ENCODE data around the gene PDF.
"Not testable (repeated sequence)": the region's sequence is repeated elsewhere in the genome, so short reads cannot be mapped to it uniquely, and the experiment has no call there.

PDF gene

DNA sequence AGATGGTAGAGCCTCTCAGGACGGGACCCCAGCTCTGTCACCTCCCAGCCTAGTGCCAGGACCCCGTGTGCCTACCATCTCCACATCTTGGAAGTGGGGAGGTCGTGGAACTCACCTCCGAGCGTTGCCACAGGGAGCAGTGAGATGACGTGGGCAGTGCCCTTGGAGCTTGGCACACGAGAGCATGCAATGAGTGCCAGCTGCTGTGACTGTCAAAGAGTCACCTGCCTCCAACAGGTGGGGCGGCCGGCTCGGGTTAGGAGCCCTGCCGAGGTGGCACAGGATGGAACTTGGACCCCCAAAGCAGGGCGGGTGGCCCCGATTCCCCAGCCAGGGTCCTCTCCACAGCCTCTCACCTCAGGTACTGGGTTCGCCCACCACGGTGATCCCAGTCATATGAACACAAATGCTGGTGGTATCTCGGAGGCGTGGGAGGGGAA is 13.8 kb downstream of the PDF start:
- no peak for DNase-seq (ENCODE audit: low spot score)

DNA sequence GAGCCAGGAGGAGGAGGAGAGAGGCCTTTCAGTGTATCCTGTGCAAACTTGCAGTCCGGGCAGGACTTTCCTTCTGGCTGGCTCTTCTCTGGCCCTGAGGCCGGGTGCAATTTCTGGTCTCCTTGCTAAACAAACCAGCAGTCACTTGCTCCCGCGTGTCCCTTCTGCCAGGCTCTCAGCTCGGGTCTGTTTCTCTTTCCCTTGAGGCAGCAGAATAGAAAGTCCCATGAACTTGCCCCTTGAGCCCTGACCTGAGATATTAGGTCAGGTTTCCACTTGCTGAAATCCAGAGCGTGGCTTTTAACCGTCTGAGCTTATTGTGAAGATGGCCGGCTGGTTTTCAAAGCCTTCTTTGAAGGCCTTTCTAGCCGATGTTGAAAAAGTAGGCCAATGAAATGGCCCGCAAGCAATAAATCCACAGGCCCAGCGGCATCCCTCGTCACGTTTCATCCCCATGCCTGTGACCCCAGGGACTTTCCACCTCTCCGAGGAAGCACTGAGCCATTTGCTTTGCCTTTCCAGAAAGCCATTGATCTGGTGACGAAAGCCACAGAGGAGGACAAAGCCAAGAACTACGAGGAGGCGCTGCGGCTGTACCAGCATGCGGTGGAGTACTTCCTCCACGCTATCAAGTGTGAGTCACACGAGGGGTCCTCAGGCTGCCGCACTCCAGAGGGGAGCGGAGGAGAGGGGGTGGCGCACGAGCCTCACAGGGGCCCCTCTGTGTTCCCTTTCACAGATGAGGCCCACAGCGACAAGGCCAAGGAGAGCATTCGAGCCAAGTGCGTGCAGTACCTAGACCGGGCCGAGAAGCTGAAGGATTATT is 14.7 kb downstream of the PDF start:
- DNase-seq (ENCODE audit: low spot score) = no peak

- no peak for DNase-seq (ENCODE audit: low spot score)
These were observed 15.9 kb downstream of the PDF start for GRCh38 chr16:69314534-69314933.

GRCh38 chr16:69313469-69313868 is 16.9 kb downstream of the PDF start:
- no peak for DNase-seq (ENCODE audit: low spot score)

DNA sequence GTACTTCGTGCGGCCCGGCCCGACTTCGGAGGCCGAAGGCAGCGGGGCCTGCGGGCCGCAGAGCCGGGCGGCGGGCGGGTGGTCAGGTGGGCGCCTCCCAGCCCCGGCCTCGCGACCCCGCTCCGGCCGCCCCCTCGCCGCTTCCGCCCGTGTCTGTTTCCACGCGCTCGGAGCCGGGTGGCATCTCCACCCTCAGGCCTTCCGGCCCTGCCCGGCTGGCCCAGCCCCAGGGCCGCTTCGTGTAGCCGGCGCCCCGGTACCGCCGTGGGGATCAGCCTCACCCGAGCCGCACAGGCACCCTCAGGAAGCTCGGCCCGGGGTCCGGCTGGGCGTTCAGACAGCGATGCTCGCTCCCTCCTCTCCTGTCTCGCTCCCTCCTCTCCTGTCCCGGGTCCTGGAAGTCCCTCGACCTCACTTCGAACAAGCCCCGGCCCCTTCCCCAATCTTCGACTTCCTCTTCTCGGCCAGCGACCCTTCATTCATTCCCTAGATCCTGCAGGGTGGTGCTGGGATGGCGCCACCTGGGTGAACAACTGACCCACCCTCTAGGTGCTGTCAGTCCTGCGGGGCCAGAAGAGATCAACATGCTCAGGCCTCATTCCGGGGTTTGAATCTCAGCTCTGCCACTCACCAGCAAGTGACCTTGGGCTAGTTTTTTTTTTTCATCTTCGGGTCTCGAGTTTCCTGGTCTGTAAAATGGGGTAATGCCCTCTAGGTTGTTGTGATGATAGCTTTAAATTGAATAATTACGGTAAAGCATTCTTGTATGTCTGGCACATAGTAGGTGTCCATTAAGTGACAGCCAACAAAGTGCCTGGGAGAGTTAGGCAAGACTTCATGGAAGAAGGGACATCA is 18.6 kb downstream of the PDF start:
- DNase-seq (ENCODE audit: low spot score) = no peak

GRCh38 chr16:69310653-69311532 is 19.5 kb downstream of the PDF start, which contains the start of gene VPS4A:
TSS of gene VPS4A (plus strand) at chr16:69311350. CDS start at chr16:69311512, 162 bp downstream.
- DNase-seq (ENCODE audit: low spot score) = peak; percentile 98

- no peak for DNase-seq (ENCODE audit: low spot score)
These were observed 21.1 kb downstream of the PDF start for GRCh38 chr16:69309316-69309715.

DNA sequence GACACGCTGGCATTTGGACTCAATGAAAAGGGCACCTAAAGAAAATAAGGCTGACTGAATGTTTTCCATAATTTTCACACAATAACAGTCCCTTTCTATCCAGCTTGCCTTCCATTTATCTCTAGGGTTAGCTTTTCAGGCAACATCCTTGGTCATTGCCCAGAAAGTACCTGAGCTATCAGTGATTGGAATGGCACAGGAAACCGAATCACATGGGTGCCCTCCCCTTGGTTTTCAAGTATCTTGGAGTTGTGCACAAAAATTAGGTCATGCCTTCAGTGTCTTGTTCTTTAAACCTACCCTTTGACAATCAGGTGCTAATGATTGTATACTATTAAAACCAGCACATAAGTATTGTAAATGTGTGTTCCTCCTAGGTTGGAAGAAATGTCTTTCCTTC is 22.5 kb downstream of the PDF start:
- no peak for DNase-seq (ENCODE audit: low spot score)

DNA sequence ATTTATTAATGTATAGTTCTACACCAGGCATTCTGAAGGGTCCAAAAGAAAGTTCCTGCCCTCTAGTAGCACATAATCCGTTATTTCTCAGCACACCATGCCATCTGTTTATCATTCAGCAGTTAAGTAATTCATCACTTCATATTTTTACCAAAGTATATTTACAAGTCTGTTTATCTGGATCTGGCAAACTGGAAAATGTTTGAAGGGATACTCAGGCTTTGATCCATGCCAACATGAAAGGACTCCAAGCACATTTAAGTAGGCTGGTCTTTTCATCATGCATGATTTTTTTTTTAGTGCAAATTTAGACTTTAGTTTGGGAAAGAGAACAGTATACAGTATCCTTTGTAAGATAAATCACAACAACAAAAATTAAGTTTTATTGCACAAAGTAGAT is 23.3 kb downstream of the PDF start:
- no peak for DNase-seq (ENCODE audit: low spot score)

DNA sequence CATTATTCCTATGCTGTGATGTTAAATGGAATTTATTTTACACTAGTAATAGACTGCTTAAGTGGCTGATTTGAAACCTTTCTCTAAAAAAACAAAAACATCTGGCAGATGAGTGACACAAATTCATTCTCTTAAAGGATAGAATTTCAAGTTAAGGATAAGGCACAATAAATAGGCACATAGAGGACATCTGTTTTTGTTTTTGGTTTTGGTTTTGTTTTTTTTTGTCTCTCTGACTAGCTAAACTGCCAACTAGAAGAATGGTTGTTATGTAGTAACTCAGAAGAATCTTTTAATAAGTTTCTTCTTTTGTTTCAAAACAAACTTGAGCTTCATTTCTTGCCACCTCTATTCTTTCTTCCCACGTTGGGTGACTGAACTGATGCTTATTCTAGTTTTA is 24.4 kb downstream of the PDF start:
- no peak for DNase-seq (ENCODE audit: low spot score)

DNA sequence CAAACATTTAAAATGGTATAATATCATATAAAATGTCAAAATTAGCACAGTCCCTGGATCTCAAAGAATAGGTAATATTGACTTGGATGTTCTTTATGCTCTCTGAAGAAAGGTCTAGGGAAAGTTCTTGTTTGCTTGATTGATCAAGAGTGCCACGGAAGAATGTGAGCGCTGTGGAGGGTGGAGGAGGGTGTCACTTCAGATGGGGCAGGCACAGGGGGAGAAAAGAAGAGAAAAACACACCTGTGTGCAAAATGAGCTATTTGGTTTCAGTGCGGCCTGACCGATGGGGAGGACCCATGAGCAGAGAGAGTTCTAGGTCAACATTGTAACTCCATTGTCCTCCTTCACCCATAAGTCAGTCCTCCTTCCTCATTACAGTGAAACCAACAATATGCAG is 28.1 kb downstream of the PDF start:
- no peak for DNase-seq (ENCODE audit: low spot score)

- no peak for DNase-seq (ENCODE audit: low spot score)
These were observed 28.5 kb downstream of the PDF start for GRCh38 chr16:69301861-69302260.

DNA sequence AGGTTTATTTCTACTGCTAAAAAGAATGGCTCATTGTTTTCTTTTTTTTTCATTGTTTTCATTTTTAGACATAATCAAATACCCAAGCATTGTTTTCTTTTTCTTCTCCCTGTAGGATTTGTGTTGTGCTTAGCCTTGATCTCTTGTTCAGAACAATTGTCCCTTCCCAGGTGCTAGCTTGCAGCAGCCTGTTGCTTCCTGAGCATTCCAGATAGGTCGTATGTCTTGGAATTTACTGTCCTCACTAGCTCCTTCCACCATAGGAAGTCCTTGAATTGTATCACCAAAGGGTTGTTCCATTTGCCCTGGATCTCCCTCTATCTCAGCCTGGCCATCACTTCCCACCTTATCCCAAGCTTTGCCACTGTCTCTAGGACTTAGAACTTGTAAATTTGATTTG is 29.2 kb downstream of the PDF start:
- DNase-seq (ENCODE audit: low spot score) = no peak

DNA sequence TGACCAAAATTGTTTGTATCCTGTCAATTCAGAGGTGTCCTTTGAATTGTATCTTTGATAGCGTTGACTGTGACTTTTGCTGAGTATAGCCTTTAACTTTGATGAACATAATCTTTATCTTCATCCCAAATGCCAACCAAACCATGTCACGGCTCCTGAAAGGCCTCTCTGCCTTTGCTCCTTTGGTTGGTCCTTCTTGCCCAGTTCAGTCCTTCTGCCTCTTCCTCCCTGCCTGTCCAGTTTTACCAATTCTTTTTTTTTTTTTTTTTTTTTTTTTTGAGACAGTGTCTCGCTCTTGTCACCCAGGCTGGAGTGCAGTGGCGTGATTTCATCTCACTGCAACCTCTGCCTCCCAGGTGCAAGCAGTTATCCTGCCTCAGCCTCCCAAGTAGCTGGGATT is 32.1 kb downstream of the PDF start:
- no peak for DNase-seq (ENCODE audit: low spot score)

DNA sequence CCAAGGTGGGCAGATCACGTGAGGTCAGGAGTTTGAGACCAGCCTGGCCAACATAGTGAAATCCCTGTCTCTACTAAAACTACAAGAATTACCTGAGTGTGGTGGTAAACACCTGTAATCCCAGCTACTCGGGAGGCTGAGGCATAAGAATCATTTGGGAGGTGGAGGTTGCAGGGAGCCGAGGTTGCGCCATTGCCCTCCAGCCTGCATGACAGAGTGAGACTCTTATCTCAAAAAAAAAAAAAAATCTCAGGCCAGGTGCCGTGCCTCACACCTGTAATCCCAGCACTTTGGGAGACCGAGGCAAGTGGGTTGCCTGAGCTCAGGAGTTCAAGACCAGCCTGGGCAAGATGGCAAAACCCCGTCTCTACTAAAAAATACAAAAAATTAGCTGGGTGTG is 33.6 kb downstream of the PDF start:
- not testable (repeated sequence) for DNase-seq (ENCODE audit: low spot score)

DNA sequence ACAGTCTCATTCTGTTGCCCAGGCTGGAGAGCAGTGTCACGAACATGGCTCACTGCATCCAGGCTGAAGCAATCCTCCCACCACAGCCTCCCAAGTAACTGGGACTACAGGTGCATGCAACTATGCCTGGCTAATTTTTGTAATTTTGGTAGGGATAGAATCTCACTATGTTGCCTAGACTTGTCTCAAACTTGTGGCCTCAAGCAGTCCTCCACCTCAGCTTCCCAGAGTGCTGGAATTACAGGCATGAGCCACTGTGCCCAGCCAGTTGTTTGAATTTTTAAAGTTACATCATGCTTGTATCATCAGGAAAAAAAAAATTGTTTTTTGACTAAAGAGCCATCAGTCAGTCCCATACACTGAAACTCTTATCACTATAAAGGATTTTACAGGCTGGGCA is 36.3 kb downstream of the PDF start:
- no peak for DNase-seq (ENCODE audit: low spot score)

GRCh38 chr16:69293401-69293800 is 37.0 kb downstream of the PDF start:
- no peak for DNase-seq (ENCODE audit: low spot score)

DNA sequence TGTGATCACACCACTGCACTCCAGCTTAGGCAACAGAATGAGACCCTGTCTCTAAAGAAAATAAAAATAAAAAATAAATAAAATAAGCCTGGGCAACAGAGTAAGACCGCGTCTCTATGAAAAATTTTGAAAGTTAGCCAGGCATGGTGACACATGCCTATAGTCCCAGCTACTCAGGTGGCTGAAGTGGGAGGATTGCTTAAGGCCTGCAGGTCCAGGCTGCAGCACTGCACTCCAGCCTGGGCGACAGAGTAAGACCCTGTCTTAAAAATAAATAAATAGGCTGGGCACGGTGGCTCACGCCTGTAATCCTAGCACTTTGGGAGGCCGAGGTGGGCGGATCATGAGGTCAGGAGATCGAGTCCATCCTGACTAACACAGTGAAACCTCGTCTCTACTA is 38.7 kb downstream of the PDF start:
- DNase-seq (ENCODE audit: low spot score) = not testable (repeated sequence)

GRCh38 chr16:69286941-69287713 is 43.3 kb downstream of the PDF start:
- DNase-seq (ENCODE audit: low spot score) = no peak

DNA sequence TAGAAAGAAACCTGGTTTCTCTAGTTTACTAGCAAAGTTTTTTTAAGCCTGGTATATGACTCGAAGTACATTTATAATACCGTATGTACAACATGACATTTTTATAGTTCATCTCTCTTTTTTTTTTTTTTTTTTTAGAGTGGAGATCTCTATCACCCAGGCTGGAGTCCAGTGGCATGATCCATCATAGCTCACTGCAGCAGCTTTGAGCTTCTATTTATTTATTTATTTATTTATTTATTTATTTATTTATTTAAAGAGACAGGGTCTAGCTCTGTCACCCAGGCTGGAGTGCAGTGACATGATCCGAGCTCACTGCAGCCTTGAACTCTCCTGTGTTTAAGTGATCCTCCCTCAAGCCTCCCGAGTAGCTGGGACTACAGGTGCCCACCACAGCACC is 45.1 kb downstream of the PDF start:
- DNase-seq (ENCODE audit: low spot score) = no peak

- no peak for DNase-seq (ENCODE audit: low spot score)
These were observed 46.5 kb downstream of the PDF start for GRCh38 chr16:69283851-69284250.
